Mononuclear cell (primary cell): Measurements from ENCODE around the gene CYB5R4. TPM values are rescaled to one million over a fixed set of nuclear protein-coding genes. Genes with fewer than 3 reads are reported as not detected.
"Not testable (repeated sequence)": the region's sequence is repeated elsewhere in the genome, so short reads cannot be mapped to it uniquely, and the experiment has no call there.

Source experiments
- H3K27me3 ChIP-seq: 2 replicates; pipeline ENCODE4 v1.6.0; 2011; ENCODE audit warnings: low read length, control low read depth; ENCODE audit not compliant: insufficient read depth
- H3K4me1 ChIP-seq: 2 replicates; pipeline ENCODE4 v1.5.1; 2011; ENCODE audit warnings: mild to moderate bottlenecking, low read length, control low read depth; ENCODE audit not compliant: insufficient read depth
- H3K4me3 ChIP-seq: 2 replicates; pipeline ENCODE4 v1.5.1; 2011; ENCODE audit warnings: mild to moderate bottlenecking, low read length, moderate library complexity
- H3K9me3 ChIP-seq: 2 replicates; pipeline ENCODE4 v1.5.1; 2011; ENCODE audit warnings: low read depth, mild to moderate bottlenecking, control low read depth, low read length
- total RNA-seq: library from RNA; depleted of rRNA; stranded (reverse); fragments of >200 nt; gene quantifications from one replicate; pipeline ENCODE4 v1.2.3, GENCODE V29; 2012

CYB5R4 gene
- total RNA-seq, 1 donor = 26.7 TPM

- no peak overlapping the region for H3K4me3 ChIP-seq
- no peaks in the 10 kb centered on the region for H3K27me3 ChIP-seq
- no peaks in the 10 kb centered on the region for H3K9me3 ChIP-seq
- peaks cover 4% of the 10 kb centered on the region for H3K4me1 ChIP-seq
Measured at GRCh38 chr6:83878902-83879644, 19.6 kb downstream of the CYB5R4 start.

GRCh38 chr6:83879746-83880145, 20.3 kb downstream of the CYB5R4 start:
- no peak overlapping the region for H3K4me3 ChIP-seq
- no peaks in the 10 kb centered on the region for H3K9me3 ChIP-seq
- H3K27me3 ChIP-seq = no peaks in the 10 kb centered on the region
- H3K4me1 ChIP-seq = peaks cover 4% of the 10 kb centered on the region

- Histone ChIP-seq H3K27me3 (no peaks in the 10 kb centered on the region), H3K4me3 (no peak overlapping the region), H3K9me3 (no peaks in the 10 kb centered on the region), H3K4me1 (peaks cover 4% of the 10 kb centered on the region)
Measured at GRCh38 chr6:83883240-83883639, 23.8 kb downstream of the CYB5R4 start.

- Histone ChIP-seq H3K4me3 (no peak overlapping the region), H3K9me3 (no peaks in the 10 kb centered on the region), H3K27me3 (no peaks in the 10 kb centered on the region), H3K4me1 (peaks cover 4% of the 10 kb centered on the region)
Measured at GRCh38 chr6:83884523-83884922, 25.0 kb downstream of the CYB5R4 start.

GRCh38 chr6:83885984-83886383, 26.5 kb downstream of the CYB5R4 start:
- Histone ChIP-seq H3K4me1 (peaks cover 3% of the 10 kb centered on the region), H3K9me3 (no peaks in the 10 kb centered on the region), H3K27me3 (no peaks in the 10 kb centered on the region), H3K4me3 (no peak overlapping the region)

- H3K4me3 ChIP-seq = no peak overlapping the region
- H3K27me3 ChIP-seq = no peaks in the 10 kb centered on the region
- no peaks in the 10 kb centered on the region for H3K4me1 ChIP-seq
- H3K9me3 ChIP-seq = no peaks in the 10 kb centered on the region
Measured at GRCh38 chr6:83889621-83890020, 30.1 kb downstream of the CYB5R4 start.

- Histone ChIP-seq H3K27me3 (no peaks in the 10 kb centered on the region), H3K4me1 (no peaks in the 10 kb centered on the region), H3K4me3 (no peak overlapping the region), H3K9me3 (no peaks in the 10 kb centered on the region)
Measured at GRCh38 chr6:83890520-83890919, 31.0 kb downstream of the CYB5R4 start.

- Histone ChIP-seq H3K4me1 (no peaks in the 10 kb centered on the region), H3K9me3 (no peaks in the 10 kb centered on the region), H3K27me3 (no peaks in the 10 kb centered on the region), H3K4me3 (no peak overlapping the region)
Measured at GRCh38 chr6:83891586-83891985, 32.1 kb downstream of the CYB5R4 start.

GRCh38 chr6:83893024-83893423, 33.5 kb downstream of the CYB5R4 start:
- Histone ChIP-seq H3K9me3 (no peaks in the 10 kb centered on the region), H3K27me3 (no peaks in the 10 kb centered on the region), H3K4me1 (no peaks in the 10 kb centered on the region), H3K4me3 (no peak overlapping the region)

GRCh38 chr6:83897094-83897493, 37.6 kb downstream of the CYB5R4 start:
- H3K27me3 ChIP-seq, H3K9me3 ChIP-seq, H3K4me1 ChIP-seq, H3K4me3 ChIP-seq: not testable (repeated sequence)

- no peaks in the 10 kb centered on the region for H3K27me3 ChIP-seq
- H3K9me3 ChIP-seq = peaks cover 26% of the 10 kb centered on the region
- no peaks in the 10 kb centered on the region for H3K4me1 ChIP-seq
- H3K4me3 ChIP-seq = no peak overlapping the region
Measured at GRCh38 chr6:83901624-83902023, 42.1 kb downstream of the CYB5R4 start.

- peaks cover 26% of the 10 kb centered on the region for H3K9me3 ChIP-seq
- H3K4me1 ChIP-seq = no peaks in the 10 kb centered on the region
- H3K4me3 ChIP-seq = no peak overlapping the region
- H3K27me3 ChIP-seq = no peaks in the 10 kb centered on the region
Measured at GRCh38 chr6:83904395-83904794, 44.9 kb downstream of the CYB5R4 start.

- no peaks in the 10 kb centered on the region for H3K27me3 ChIP-seq
- no peak overlapping the region for H3K4me3 ChIP-seq
- H3K4me1 ChIP-seq = no peaks in the 10 kb centered on the region
- H3K9me3 ChIP-seq = peaks cover 26% of the 10 kb centered on the region
Measured at GRCh38 chr6:83905648-83906047, 46.2 kb downstream of the CYB5R4 start.

GRCh38 chr6:83907623-83908390, 48.3 kb downstream of the CYB5R4 start:
- H3K27me3 ChIP-seq, H3K4me3 ChIP-seq: not testable (repeated sequence)
- peaks cover 15% of the 10 kb centered on the region for H3K9me3 ChIP-seq

GRCh38 chr6:83908813-83909212, 49.3 kb downstream of the CYB5R4 start:
- Histone ChIP-seq H3K4me3 (no peak overlapping the region), H3K4me1 (no peaks in the 10 kb centered on the region), H3K9me3 (peaks cover 8% of the 10 kb centered on the region), H3K27me3 (no peaks in the 10 kb centered on the region)

More at GRCh38 chr6:83907623-83908390, 48.3 kb downstream of the CYB5R4 start:
- H3K4me1 ChIP-seq = not testable (repeated sequence)

GRCh38 chr6:83911278-83911677, 51.8 kb downstream of the CYB5R4 start:
- H3K27me3 ChIP-seq = no peaks in the 10 kb centered on the region
- no peaks in the 10 kb centered on the region for H3K9me3 ChIP-seq
- H3K4me3 ChIP-seq = no peak overlapping the region
- no peaks in the 10 kb centered on the region for H3K4me1 ChIP-seq
